Prostate gland (tissue), 2 donors: ENCODE data around the gene PDE10A. TPM values are rescaled to one million over a fixed set of nuclear protein-coding genes. Genes with fewer than 3 reads are reported as not detected.

Experiments used
- DNase-seq: peaks from one replicate; pipeline ENCODE4 v3.0.0-alpha.2; 2019; ENCODE audit warnings: low spot score
- H3K27ac ChIP-seq, 2 donors: fragments of 200-600 bp; sonication (generic); 2 replicates each; pipeline ENCODE4 v1.5.1; 2017 to 2019
- H3K27me3 ChIP-seq: fragments of 200-600 bp; sonication (generic); replicated peaks from 2 replicates; pipeline ENCODE4 v1.5.1; 2019; ENCODE audit not compliant: insufficient read depth
- H3K36me3 ChIP-seq, 2 donors: fragments of 200-600 bp; sonication (generic); 1 replicate in 1 of 2; 2 replicates in 1 of 2; pipeline versions ENCODE4 v1.5.1 to v1.8.1; 2017 to 2019
- H3K4me1 ChIP-seq: fragments of 200-600 bp; sonication (generic); replicated peaks from 2 replicates; pipeline ENCODE4 v1.5.1; 2019
- H3K4me3 ChIP-seq, 2 donors: fragments of 200-600 bp; sonication (generic); 2 replicates each; pipeline ENCODE4 v1.5.1; 2017 to 2019
- H3K9me3 ChIP-seq: fragments of 200-600 bp; sonication (generic); 2 replicates; pipeline ENCODE4 v1.5.1; 2017
- CTCF ChIP-seq, 4 experiments: fragments of 200-600 bp in 2 of 4; fragments of 450-650 bp in 2 of 4; sonication (generic) in 2 of 4; IDR thresholded peaks; 1 replicate in 3 of 4; 2 replicates in 1 of 4; pipeline ENCODE4 v1.5.1; 2016 to 2019; ENCODE audit warnings: antibody characterized with exemption in 4 of 4, mild to moderate bottlenecking in 2 of 4, moderate library complexity in 2 of 4
- POLR2A ChIP-seq: fragments of 450-650 bp; IDR thresholded peaks from one replicate; pipeline ENCODE4 v1.6.1; 2016; ENCODE audit warnings: antibody characterized with exemption, mild to moderate bottlenecking
- POLR2AphosphoS5 ChIP-seq: sonication (generic); formaldehyde crosslinking; IDR thresholded peaks from one replicate; pipeline ENCODE4 v1.6.1; 2017; ENCODE audit warnings: antibody characterized with exemption
- WGBS: methylation state at CpG from one replicate; pipeline ENCODE4 v1.1.5; 2018; 5-methylcytosine and 5-hydroxymethylcytosine counted together
- intact Hi-C: fragments of 100-400 bp; cut with DNase I; formaldehyde crosslinking; loops from one replicate; pipeline ENCODE4 v1.14.2; 2022
- total RNA-seq, 2 donors: library from RNA; depleted of rRNA; stranded (reverse); fragments of >200 nt; gene quantifications; one replicate each; pipeline ENCODE4 v1.1.0, GENCODE V29; 2016

The PDE10A gene
- total RNA-seq, 2 donors from 2014 or later = 9.6 to 13.5 TPM

- DNase-seq = no peak
- WGBS = 96% methylated on average over 4 of the region's 4 CpGs
- no peak overlapping the region for H3K4me3 ChIP-seq
- TF ChIP-seq POLR2A (no peak), POLR2AphosphoS5 (no peak), CTCF (IDR thresholded peaks at IDR 0.05) (no peak)
- no peaks in the 10 kb centered on the region for H3K27me3 ChIP-seq
- H3K36me3 ChIP-seq = no peaks in the 10 kb centered on the region
- no peak overlapping the region for H3K27ac ChIP-seq
- H3K4me1 ChIP-seq = no peaks in the 10 kb centered on the region
- intact Hi-C loops = no loop called here
- H3K9me3 ChIP-seq = no peaks in the 10 kb centered on the region
Measured at GRCh38 chr6:165448210-165448609, 214.8 kb downstream of the PDE10A start.

GRCh38 chr6:165447141-165447540 lies 215.9 kb downstream of the PDE10A start:
- Histone ChIP-seq H3K36me3 (no peaks in the 10 kb centered on the region), H3K4me1 (no peaks in the 10 kb centered on the region), H3K27me3 (no peaks in the 10 kb centered on the region), H3K4me3 (no peak overlapping the region), H3K27ac (no peak overlapping the region), H3K9me3 (no peaks in the 10 kb centered on the region)
- 88% methylated on average over 10 of the region's 10 CpGs for WGBS
- no peak for DNase-seq
- intact Hi-C loops = no loop called here
- TF ChIP-seq CTCF (IDR thresholded peaks at IDR 0.05) (no peak), POLR2AphosphoS5 (no peak), POLR2A (no peak)

GRCh38 chr6:165446331-165446730 lies 216.7 kb downstream of the PDE10A start:
- DNase-seq = no peak

GRCh38 chr6:165443462-165443861 lies 219.6 kb downstream of the PDE10A start:
- intact Hi-C loops = no loop called here
- no peaks in the 10 kb centered on the region for H3K4me1 ChIP-seq
- no peak for DNase-seq
- TF ChIP-seq CTCF (IDR thresholded peaks at IDR 0.05) (no peak), POLR2A (no peak), POLR2AphosphoS5 (no peak)
- no peaks in the 10 kb centered on the region for H3K36me3 ChIP-seq
- WGBS = 97% methylated on average over 4 of the region's 4 CpGs
- no peak overlapping the region for H3K4me3 ChIP-seq
- no peaks in the 10 kb centered on the region for H3K9me3 ChIP-seq
- no peak overlapping the region for H3K27ac ChIP-seq
- no peaks in the 10 kb centered on the region for H3K27me3 ChIP-seq

More at GRCh38 chr6:165446331-165446730, 216.7 kb downstream of the PDE10A start:
- no peak for TF ChIP-seq POLR2AphosphoS5
- TF ChIP-seq POLR2A = no peak
- no peak for TF ChIP-seq CTCF (IDR thresholded peaks at IDR 0.05)
- no peaks in the 10 kb centered on the region for H3K36me3 ChIP-seq
- H3K27ac ChIP-seq = no peak overlapping the region
- no peak overlapping the region for H3K4me3 ChIP-seq
- H3K27me3 ChIP-seq = no peaks in the 10 kb centered on the region
- intact Hi-C loops = no loop called here
- no peaks in the 10 kb centered on the region for H3K4me1 ChIP-seq
- no peaks in the 10 kb centered on the region for H3K9me3 ChIP-seq

- WGBS = 73% methylated on average over 2 of the region's 2 CpGs
- H3K36me3 ChIP-seq = no peaks in the 10 kb centered on the region
- TF ChIP-seq CTCF (IDR thresholded peaks at IDR 0.05) (no peak), POLR2A (no peak), POLR2AphosphoS5 (no peak)
Measured at GRCh38 chr6:165441181-165441580, 221.9 kb downstream of the PDE10A start.

More at GRCh38 chr6:165441181-165441580, 221.9 kb downstream of the PDE10A start:
- H3K9me3 ChIP-seq = no peaks in the 10 kb centered on the region
- H3K4me1 ChIP-seq = no peaks in the 10 kb centered on the region
- DNase-seq = no peak
- intact Hi-C loops = no loop called here
- no peak overlapping the region for H3K27ac ChIP-seq
- no peak overlapping the region for H3K4me3 ChIP-seq
- H3K27me3 ChIP-seq = no peaks in the 10 kb centered on the region
